Measurements from ENCODE around the gene C1QTNF4. TPM values are rescaled to one million over a fixed set of nuclear protein-coding genes. Genes with fewer than 3 reads are reported as not detected.

The C1QTNF4 gene
- total and polyA plus RNA-seq, 7 experiments from 2014 or later, result 0.36 to 2.3 (median 1.0) TPM; not detected in 2

DNA sequence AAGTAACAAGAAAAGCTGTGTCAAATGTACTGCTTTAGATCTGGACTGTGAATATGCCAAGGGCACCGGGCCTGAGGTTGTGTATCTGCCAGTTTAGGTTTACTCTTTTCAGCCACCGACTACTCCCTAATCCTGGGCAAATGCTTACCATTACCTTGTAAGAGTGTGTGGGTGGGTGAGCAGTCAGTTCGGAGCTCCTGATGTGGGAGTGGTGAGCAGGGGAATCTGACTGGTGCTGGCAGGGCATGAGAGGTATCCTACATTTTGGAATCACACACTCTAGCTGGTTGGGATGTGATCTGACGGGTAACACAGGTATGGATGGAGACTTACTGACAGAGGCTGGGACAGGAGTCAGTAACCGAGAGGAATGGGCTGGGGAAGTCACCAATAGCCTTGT, 10.4 kb downstream of the C1QTNF4 start:
- no peak overlapping the region for H3K27ac Mint-ChIP-seq
- Histone ChIP-seq H3K4me3 (ENCODE audit: low read length) (no peak overlapping the region), H3K36me3 (ENCODE audit: control insufficient read depth in 2 of 3, insufficient read depth in 3 of 3, low read length in 3 of 3) (peaks cover 28 to 59% (median 30%) of the 10 kb centered on the region in 3 experiments), H3K27ac (ENCODE audit: low read depth, low read length) (no peak overlapping the region), H3K27me3 (ENCODE audit: control insufficient read depth in 2 of 2, insufficient read depth in 2 of 2, low read length in 2 of 2) (no peaks in the 10 kb centered on the region), H3K4me1 (ENCODE audit: control insufficient read depth in 2 of 2, insufficient read depth in 2 of 2, low read length in 2 of 2) (peaks cover 12% of the 10 kb centered on the region in 2 donors), H3K9me3 (ENCODE audit: control insufficient read depth in 2 of 3, low read length in 3 of 3) (no peaks in the 10 kb centered on the region)
- H3K9me3 Mint-ChIP-seq, result peaks cover 0 to 2% (median 0%) of the 10 kb centered on the region in 11 donors
- peaks cover 6 to 29% (median 19%) of the 10 kb centered on the region in 7 donors for H3K4me1 Mint-ChIP-seq
- no peaks in the 10 kb centered on the region for H3K27me3 Mint-ChIP-seq
- CTCF ChIA-PET, result no interaction called here
- peaks cover 13 to 36% (median 21%) of the 10 kb centered on the region in 5 donors for H3K36me3 Mint-ChIP-seq
- ATAC-seq (no peak), DNase-seq (no peak)
- POLR2A ChIA-PET, result no interaction called here
- no peak overlapping the region for H3K4me3 Mint-ChIP-seq
- intact Hi-C loops (cut with micrococcal nuclease), result no loop called here

- Mint-ChIP-seq H3K4me1 (peaks cover 17 to 51% (median 41%) of the 10 kb centered on the region in 7 donors), H3K4me3 (peak within 1 kb of the TSS; percentile 95 to 100 (median 99)), H3K27me3 (no peaks in the 10 kb centered on the region), H3K27ac (peak within 1 kb of the TSS; percentile 97 to 100 (median 99)), H3K9me3 (peaks cover 0 to 5% (median 0%) of the 10 kb centered on the region in 11 donors), H3K36me3 (peaks cover 9 to 38% (median 23%) of the 10 kb centered on the region in 5 donors)
- ChIA-PET CTCF (interaction anchor here (1.3 to 1.5 kb wide), 2 partner anchors 10 to 26 kb away, joined by 5 to 6 read pairs; partner anchors contain the start of gene CELF1), POLR2A (interaction anchor here (0.8 to 4.1 kb wide), 15 partner anchors 9 to 642 kb away, joined by 3 to 67 read pairs (median 4); partner anchors contain the start of genes CELF1, CSTPP1, FNBP4 and PTPMT1)
- Histone ChIP-seq H3K27me3 (ENCODE audit: control insufficient read depth in 2 of 2, insufficient read depth in 2 of 2, low read length in 2 of 2) (no peaks in the 10 kb centered on the region), H3K9me3 (ENCODE audit: control insufficient read depth in 2 of 3, low read length in 3 of 3) (no peaks in the 10 kb centered on the region), H3K27ac (ENCODE audit: low read depth, low read length) (peak within 1 kb of the TSS; percentile 80), H3K4me1 (ENCODE audit: control insufficient read depth in 2 of 2, insufficient read depth in 2 of 2, low read length in 2 of 2) (peaks cover 26 to 28% of the 10 kb centered on the region in 2 donors), H3K36me3 (ENCODE audit: control insufficient read depth in 2 of 3, insufficient read depth in 3 of 3, low read length in 3 of 3) (peaks cover 22 to 64% (median 27%) of the 10 kb centered on the region in 3 experiments), H3K4me3 (ENCODE audit: low read length) (peak within 1 kb of the TSS; percentile 95)
- peak; percentile 97 for ATAC-seq
- peak; percentile 85 to 95 (median 88) for DNase-seq
- intact Hi-C loops (cut with micrococcal nuclease), result loop anchor here (1.0 to 10.0 kb wide), 17 partner anchors 14 to 878 kb away; partner anchors contain the start of genes ACP2 (in 2 of the 2), AGBL2 (in 2 of the 2), CELF1 (in 2 of the 2) and CSTPP1 (in 2 of the 2)
Observed at GRCh38 chr11:47578524-47579494, 15.4 kb downstream of the C1QTNF4 start, which contains the start of the genes KBTBD4 and NDUFS3. TSS of gene KBTBD4 (minus strand) at chr11:47578970. CDS start at chr11:47578951, 19 bp downstream. TSS of gene NDUFS3 (plus strand) at chr11:47579074. CDS start at chr11:47579092, 18 bp downstream.

- peaks cover 26 to 28% of the 10 kb centered on the region in 2 donors for H3K4me1 ChIP-seq (ENCODE audit: control insufficient read depth in 2 of 2, insufficient read depth in 2 of 2, low read length in 2 of 2)
- peaks cover 5 to 36% (median 25%) of the 10 kb centered on the region in 5 donors for H3K36me3 Mint-ChIP-seq
- no peaks in the 10 kb centered on the region for H3K27me3 Mint-ChIP-seq
- DNase-seq (no peak), ATAC-seq (no peak)
- peaks cover 17 to 54% (median 41%) of the 10 kb centered on the region in 7 donors for H3K4me1 Mint-ChIP-seq
- H3K27ac ChIP-seq (ENCODE audit: low read depth, low read length), result peak overlapping the region; percentile 80
- H3K4me3 ChIP-seq (ENCODE audit: low read length), result peak overlapping the region; percentile 95
- intact Hi-C loops (cut with micrococcal nuclease), result loop anchor here (1.0 to 10.0 kb wide), 12 partner anchors 12 to 877 kb away; partner anchors contain the start of genes CSTPP1 (in 2 of the 2), PTPMT1 (in 2 of the 2), AGBL2 (in 1 of the 2) and ARHGAP1 (in 1 of the 2)
- peak overlapping the region; percentile 32 to 100 (median 98) for H3K27ac Mint-ChIP-seq
- H3K9me3 Mint-ChIP-seq, result peaks cover 0 to 5% (median 0%) of the 10 kb centered on the region in 11 donors
- peaks cover 9 to 64% (median 29%) of the 10 kb centered on the region in 3 experiments for H3K36me3 ChIP-seq (ENCODE audit: control insufficient read depth in 2 of 3, insufficient read depth in 3 of 3, low read length in 3 of 3)
- ChIA-PET CTCF (interaction anchor here (0.6 to 1.5 kb wide), 3 partner anchors 9 to 84 kb away, joined by 3 to 5 read pairs (median 4); no protein-coding TSS in a partner anchor), POLR2A (interaction anchor here (0.6 to 4.1 kb wide), 8 partner anchors 8 to 1317 kb away, joined by 3 to 67 read pairs (median 4); partner anchors contain the start of genes CELF1 and PTPMT1)
- peak overlapping the region; percentile 95 to 100 (median 99) for H3K4me3 Mint-ChIP-seq
- H3K27me3 ChIP-seq (ENCODE audit: control insufficient read depth in 2 of 2, insufficient read depth in 2 of 2, low read length in 2 of 2), result no peaks in the 10 kb centered on the region
- no peaks in the 10 kb centered on the region for H3K9me3 ChIP-seq (ENCODE audit: control insufficient read depth in 2 of 3, low read length in 3 of 3)
Observed at GRCh38 chr11:47577460-47578041, 16.7 kb downstream of the C1QTNF4 start.

- Mint-ChIP-seq H3K4me1 (peaks cover 11 to 39% (median 32%) of the 10 kb centered on the region in 7 donors), H3K27ac (peak overlapping the region in 1 of 9 donors; percentile 18), H3K36me3 (peaks cover 0 to 31% (median 16%) of the 10 kb centered on the region in 5 donors), H3K4me3 (no peak overlapping the region), H3K9me3 (no peaks in the 10 kb centered on the region), H3K27me3 (no peaks in the 10 kb centered on the region)
- Histone ChIP-seq H3K4me1 (ENCODE audit: control insufficient read depth in 2 of 2, insufficient read depth in 2 of 2, low read length in 2 of 2) (peaks cover 14 to 16% of the 10 kb centered on the region in 2 donors), H3K36me3 (ENCODE audit: control insufficient read depth in 2 of 3, insufficient read depth in 3 of 3, low read length in 3 of 3) (peaks cover 5 to 67% (median 26%) of the 10 kb centered on the region in 3 experiments), H3K4me3 (ENCODE audit: low read length) (no peak overlapping the region), H3K27ac (ENCODE audit: low read depth, low read length) (no peak overlapping the region), H3K27me3 (ENCODE audit: control insufficient read depth in 2 of 2, insufficient read depth in 2 of 2, low read length in 2 of 2) (no peaks in the 10 kb centered on the region), H3K9me3 (ENCODE audit: control insufficient read depth in 2 of 3, low read length in 3 of 3) (no peaks in the 10 kb centered on the region)
- intact Hi-C loops (cut with micrococcal nuclease), result loop anchor here in 1 of 2 donors (10.0 kb wide), 1 partner anchor 639 kb away; the partner anchor contains the start of gene CSTPP1
- no peak for ATAC-seq
- ChIA-PET POLR2A (interaction anchor here (0.6 to 1.6 kb wide), 2 partner anchors 8 to 346 kb away, joined by 3 to 6 read pairs; partner anchors contain the start of gene PTPMT1), CTCF (interaction anchor here (0.6 kb wide), 1 partner anchor 890 kb away, joined by 3 read pairs; no protein-coding TSS in a partner anchor)
- DNase-seq, result no peak
Observed at GRCh38 chr11:47573321-47573720, 20.9 kb downstream of the C1QTNF4 start.

DNA sequence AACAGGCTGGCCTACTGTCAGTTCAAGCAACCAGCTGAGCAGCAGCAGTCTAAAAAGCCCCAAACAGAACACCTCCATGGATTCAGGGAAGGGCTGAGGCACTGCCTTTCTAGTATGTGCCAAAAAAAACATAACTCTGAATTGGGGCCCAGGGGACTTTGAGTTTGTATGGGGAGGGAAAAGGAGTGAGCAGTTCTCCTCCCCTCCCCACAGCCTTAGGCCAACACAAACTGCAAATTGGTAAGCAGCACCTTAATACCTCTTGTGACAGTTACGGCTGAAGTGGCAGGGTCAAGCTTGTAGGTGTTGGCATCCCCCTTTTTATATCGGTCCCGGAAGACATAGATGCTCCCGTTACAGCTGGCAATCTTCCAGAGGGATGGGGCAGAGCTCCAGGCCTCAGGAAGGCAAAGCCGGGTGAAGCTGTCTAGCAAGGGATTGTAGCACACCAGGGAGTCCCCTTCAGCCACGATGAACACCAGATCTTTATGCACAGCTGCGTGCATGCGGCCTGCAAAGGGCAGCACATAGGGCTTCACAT, 21.4 kb downstream of the C1QTNF4 start:
- Mint-ChIP-seq H3K27ac (peak overlapping the region in 3 of 9 donors; percentile 24 to 71 (median 36)), H3K36me3 (peaks cover 0 to 30% (median 16%) of the 10 kb centered on the region in 5 donors), H3K4me1 (peaks cover 11 to 33% (median 28%) of the 10 kb centered on the region in 7 donors), H3K27me3 (no peaks in the 10 kb centered on the region), H3K4me3 (no peak overlapping the region), H3K9me3 (no peaks in the 10 kb centered on the region)
- intact Hi-C loops (cut with micrococcal nuclease), result loop anchor here in 1 of 2 donors (10.0 kb wide), 1 partner anchor 638 kb away; the partner anchor contains the start of gene CSTPP1
- Histone ChIP-seq H3K27ac (ENCODE audit: low read depth, low read length) (no peak overlapping the region), H3K36me3 (ENCODE audit: control insufficient read depth in 2 of 3, insufficient read depth in 3 of 3, low read length in 3 of 3) (peaks cover 5 to 67% (median 26%) of the 10 kb centered on the region in 3 experiments), H3K4me3 (ENCODE audit: low read length) (no peak overlapping the region), H3K4me1 (ENCODE audit: control insufficient read depth in 2 of 2, insufficient read depth in 2 of 2, low read length in 2 of 2) (peaks cover 8 to 11% of the 10 kb centered on the region in 2 donors), H3K27me3 (ENCODE audit: control insufficient read depth in 2 of 2, insufficient read depth in 2 of 2, low read length in 2 of 2) (no peaks in the 10 kb centered on the region), H3K9me3 (ENCODE audit: control insufficient read depth in 2 of 3, low read length in 3 of 3) (no peaks in the 10 kb centered on the region)
- no peak for ATAC-seq
- ChIA-PET POLR2A (interaction anchor here (0.6 to 1.6 kb wide), 2 partner anchors 8 to 346 kb away, joined by 3 to 6 read pairs; partner anchors contain the start of gene PTPMT1), CTCF (no interaction called here)
- DNase-seq, result no peak

Measured in naive thymus-derived CD4-positive, alpha-beta T cell (primary cell).